NCI-H1105 treated with DMSO at 0.1 percent for 48 hours (cell line): ENCODE results near the gene SH3RF2.
A peak's percentile ranks its signal among the peaks of the same experiment; 100 is the strongest.

ENCODE experiments used
- DNase-seq: peaks from one replicate; lab custom pipeline; 2025; lab: John Stamatoyannopoulos, UW

SH3RF2 gene

DNA sequence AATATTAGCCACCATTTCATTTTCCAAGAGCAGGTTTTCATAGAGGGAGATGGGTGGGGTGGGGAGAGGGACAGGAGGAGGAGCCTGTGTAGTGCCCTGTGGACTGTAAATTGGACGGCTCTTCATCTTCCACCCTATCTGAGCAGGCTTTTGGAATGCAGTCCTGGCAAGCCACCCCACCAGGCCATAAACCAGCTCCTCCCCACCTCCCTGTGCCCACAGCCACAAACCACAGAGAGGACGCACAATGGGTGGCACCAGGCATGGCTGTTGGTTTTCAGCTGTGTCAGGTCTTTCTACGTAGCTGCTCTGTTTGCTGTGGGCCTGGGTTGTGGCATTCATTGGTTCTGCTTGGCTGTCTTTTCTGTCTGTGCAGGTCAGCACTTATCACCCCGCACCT, 111.0 kb downstream of the SH3RF2 start:
- no peak for DNase-seq

DNA sequence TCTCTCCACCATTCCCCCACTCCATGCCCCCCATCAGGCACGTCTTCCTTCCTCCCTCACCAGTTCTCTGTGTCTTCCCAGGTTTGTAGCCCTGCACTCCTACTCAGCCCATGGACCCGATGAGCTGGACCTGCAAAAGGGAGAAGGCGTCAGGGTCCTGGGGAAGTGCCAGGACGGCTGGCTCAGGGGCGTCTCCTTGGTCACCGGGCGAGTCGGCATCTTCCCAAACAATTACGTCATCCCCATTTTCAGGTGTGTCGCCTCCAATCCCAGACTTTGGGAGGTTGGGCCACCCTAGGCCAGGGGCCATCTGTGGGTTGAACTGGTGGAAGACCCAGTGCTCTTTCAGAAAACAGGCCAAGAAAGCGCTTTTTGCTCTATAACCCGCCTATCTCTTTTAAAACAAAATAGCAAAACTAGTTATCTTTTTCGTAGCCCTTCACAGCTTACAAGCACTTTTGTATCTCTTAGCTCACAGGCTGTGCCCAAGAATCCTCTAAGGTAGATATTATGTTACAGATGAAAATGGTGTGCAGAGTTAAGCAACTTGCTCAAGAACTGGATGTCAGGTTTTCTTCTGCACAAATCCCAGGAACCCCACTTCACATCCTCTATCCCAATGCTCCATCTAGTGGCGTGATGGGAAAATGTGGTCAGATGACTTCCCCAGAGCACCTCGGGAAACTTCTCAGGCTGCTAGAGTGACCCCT, 112.8 kb downstream of the SH3RF2 start:
- DNase-seq: peak; percentile 60

DNA sequence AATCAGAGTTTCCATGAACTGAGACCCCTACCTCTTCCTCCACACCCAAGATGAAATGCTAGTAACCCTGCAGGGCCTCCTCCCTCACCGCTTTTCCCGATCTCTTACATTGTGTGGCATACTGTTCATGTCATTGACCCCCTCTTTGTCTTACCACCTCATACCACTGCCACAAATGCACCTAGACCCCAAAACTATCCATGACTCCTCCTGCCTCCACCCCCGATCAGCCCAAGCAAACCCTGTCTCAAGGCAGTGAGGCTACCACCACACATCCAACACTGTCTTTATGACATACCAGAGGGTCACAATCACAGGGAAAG, 113.3 kb downstream of the SH3RF2 start:
- DNase-seq: no peak

DNA sequence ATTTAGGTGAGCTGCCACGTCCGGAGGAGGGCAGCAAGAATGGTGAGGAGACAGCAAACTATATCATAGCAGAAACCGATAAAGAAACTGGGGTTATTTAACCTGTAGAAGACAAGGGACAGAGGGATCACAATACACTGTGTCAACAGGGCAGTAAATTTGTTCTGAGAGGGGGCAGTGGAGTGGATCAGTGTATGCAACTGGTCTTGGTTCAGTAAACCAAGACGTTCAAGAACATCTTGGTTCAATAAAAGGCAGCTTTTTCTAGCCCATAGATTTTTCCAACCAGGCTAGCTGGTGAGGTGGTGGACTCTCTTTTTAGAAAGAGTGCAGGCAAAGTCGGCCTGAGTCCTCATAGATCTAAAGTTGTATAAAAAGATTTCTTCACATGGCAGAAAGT, 113.7 kb downstream of the SH3RF2 start:
- no peak for DNase-seq

DNA sequence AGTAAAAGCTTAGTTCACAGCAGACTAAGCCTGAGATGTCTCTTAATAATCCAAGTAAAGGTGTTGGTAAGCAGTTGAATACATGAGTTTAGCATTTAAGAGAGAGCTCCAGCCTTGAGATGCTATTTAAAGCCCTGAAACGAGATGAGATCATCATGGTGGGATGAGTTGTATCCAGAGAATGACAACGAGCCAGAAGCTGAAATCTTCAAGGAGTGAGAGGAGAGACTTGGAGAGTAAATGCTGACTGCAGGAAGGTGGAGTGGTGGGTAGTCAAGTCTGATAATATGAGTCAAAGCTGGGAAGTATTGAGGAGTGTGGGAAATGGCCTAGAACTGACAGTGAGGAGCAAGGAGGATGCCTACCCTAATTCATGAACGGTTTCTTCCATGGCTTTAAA, 115.3 kb downstream of the SH3RF2 start:
- DNase-seq: no peak

DNA sequence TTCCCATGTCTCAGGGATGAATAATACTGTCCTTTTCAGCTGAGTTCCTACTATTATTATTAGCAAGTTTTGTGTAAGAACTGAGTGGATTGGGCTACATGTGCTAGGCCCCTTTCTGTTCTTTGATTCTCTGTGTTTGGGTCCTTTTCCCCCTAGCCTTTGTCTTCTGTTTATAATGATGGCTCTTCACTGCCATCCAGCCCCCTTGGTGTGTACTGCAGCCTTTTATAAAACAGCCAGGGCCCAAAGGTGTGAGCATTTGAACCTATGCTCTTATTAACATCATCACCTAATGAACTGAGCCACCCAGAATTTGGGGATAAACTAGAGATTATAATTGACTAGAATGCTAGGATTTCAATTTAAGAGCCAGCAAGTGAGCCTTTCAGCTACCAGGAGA, 116.4 kb downstream of the SH3RF2 start:
- no peak for DNase-seq

DNA sequence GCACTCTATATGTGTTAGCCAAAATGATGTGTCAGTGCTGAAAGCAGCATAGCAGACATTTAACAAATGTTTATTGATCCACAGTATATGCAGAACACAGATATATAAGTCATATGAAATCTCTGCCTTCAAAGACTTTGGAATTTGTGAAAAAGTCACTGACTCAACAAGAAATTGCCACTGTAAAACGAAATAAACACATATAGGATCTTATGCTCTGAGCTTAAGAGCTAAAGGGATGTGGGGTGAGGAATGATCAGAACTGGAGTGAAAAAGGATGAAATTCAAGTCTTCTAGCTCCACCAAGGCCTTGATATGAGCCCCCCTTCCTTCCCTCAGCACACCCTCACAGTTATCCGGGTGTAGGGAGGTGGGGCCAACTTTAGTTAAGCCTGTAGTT, 119.1 kb downstream of the SH3RF2 start:
- DNase-seq: no peak

DNA sequence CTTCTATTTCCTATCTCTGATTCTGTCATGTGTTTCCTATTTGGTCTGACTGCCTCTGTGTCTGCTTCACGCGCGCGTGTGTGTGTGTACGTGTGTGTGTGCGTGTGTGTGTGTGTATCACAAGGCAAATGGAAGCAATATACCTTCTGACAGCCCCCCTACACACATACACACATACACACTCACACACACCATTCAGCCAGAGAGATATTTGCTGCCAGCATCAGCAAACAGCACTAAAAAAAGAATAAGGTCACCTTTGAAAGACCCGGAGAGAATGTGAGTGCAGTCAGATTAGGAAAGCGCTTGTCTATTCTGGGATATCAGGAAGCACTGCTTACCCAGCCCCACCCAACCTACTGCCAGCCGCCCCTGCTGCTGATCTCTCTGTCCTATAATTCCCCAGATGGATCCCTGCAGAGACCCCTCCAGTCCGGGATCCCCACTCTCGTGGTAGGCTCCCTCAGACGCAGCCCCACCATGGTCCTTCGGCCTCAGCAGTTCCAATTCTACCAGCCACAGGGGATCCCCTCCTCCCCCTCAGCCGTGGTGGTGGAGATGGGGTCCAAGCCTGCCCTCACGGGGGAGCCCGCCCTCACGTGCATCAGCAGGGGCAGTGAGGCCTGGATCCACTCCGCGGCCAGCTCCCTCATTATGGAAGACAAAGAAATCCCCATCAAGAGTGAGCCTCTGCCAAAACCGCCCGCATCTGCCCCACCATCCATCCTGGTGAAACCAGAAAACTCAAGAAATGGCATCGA, 123.3 kb downstream of the SH3RF2 start:
- no peak for DNase-seq

DNA sequence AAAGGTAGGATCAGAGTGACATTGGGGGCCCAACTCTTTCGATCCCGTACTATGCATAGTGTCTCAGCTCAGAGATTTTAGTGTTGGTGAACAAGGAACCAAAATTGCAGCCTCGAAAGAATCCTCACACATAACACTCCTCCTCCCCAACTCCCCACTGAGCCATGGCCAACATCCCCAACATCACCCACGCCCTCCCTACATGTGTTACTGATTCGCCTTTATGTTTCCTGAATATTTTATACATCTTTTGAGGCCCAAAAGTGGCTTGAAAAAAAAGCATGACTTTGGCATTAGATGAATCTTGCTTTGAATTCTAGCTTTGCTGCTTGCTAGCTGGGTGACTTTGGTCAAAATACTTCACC, 123.8 kb downstream of the SH3RF2 start:
- DNase-seq: no peak

DNA sequence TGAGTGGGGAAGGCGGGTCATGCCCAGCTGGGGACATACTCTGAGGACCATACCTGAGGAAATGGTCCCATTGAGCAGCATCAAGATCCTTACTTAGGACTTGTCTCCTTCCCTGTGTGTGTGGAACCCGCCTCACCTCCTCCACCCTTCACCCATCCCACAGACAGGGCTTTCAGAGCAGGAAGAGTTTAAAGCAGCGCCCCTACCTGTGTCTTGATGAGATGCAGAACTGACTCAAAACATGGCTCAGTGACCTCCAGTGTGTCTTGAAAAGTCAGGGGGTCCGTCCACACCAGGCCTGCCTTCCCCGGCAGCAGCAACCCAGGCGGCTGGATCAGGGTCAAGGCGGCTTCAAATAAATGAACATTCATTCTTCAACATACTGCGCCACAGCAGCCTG, 130.6 kb downstream of the SH3RF2 start:
- DNase-seq: no peak

DNA sequence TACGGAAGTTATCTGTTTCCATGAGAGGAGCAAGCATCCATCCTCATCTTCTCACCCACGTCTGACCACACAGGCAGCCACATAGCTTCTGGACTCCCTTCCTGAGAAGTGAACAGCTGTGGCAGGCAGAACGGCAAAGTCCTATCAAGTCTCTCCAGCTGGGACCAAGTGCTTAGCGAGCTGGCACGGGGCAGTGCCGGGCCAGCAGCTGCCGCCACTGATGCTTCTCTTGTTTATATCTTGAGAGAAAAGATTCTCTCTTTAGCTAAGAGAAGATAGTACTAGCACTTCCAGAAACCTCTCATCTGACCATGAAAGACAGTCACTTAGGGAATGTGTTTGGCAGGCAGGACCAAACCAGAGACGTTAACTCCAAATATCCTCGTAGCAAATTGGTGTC, 131.8 kb downstream of the SH3RF2 start:
- no peak for DNase-seq

DNA sequence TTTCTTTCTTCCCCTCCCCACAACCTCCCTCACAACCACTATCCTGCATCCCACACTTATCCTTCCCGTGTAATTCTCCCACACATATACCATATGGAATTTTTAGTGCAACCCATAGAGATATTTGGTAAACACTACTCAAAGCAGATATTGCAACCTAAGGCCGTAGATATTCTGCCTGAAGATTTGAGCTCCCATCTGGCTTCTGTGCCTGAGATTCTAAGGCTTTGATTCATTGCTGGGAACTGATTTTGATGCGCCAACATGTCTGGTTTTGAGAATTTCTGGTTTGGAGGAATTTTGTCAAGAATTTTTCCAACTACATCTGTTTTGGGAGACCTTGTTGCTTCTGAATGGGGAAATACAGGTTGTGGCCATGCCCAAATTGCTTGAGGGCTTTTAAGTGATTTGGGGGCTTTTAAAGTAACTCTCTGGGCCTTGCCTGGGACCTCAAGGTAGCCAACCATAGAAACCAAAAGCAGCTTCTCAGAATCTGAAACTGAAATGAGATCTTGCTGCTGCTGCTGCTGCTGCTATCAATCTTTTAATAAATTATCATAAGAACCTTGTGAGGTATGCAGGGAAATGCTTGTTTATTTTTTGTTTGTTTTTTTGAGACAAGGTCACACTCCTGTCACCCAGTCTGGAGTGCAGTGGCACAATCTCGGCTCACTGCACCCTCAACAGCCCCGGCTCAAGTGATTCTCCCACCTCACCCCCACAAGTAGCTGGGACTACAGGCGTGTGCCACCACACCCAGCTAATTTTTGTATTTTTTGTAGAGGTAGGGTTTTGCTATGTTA, 132.8 kb downstream of the SH3RF2 start:
- DNase-seq: no peak

DNA sequence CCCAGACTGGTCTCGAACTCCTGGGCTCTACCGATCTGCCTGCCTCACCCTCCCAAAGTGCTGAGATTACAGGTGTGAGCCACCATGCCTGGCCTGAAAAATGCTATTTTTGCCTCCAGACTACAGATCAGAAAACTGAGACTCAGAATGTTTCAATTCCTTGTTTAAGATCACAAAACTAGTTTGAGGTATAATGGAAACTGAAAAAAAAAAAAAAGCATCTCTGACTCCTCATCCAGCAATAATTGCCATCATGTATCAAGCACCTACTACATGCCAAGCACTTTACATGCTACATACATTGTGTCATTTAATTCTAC, 133.4 kb downstream of the SH3RF2 start:
- DNase-seq: no peak

DNA sequence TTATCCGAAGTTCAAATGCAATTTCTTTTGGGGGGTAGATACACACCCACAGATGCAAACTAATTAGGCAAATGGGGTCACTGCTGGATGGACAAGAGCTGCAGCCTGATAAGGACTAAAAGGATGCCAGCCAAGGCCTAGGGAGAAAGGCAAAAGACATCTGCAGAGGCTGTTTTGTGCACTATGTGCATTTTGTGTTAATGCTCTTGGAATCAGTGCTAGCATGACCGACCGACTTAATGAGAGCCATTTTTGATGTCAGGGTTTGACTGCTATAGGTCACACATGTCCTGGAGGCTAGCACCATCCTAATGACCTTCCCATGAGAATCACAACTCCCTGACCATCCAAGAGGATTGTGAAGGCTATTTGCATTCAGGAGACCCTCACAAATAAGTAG, 134.4 kb downstream of the SH3RF2 start:
- no peak for DNase-seq

DNA sequence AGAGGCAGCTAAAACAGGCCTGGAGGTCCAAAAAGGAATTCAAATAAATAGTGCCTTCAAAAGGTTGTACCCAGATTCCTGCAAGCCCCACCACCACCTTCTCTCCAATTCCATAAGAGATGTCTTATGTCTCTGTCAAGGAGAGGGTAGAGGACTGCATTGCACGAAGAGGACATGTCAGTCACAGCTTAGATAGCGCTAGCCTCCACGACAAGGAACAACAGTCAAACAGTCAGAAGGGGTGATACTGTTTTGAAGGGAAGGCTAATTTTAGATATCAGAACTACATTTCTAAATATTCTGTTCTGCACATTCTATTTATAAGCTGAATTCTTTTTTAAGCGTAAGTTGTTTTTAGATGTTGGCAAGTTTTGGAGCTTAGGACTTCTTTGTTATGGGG, 134.8 kb downstream of the SH3RF2 start:
- no peak for DNase-seq

DNA sequence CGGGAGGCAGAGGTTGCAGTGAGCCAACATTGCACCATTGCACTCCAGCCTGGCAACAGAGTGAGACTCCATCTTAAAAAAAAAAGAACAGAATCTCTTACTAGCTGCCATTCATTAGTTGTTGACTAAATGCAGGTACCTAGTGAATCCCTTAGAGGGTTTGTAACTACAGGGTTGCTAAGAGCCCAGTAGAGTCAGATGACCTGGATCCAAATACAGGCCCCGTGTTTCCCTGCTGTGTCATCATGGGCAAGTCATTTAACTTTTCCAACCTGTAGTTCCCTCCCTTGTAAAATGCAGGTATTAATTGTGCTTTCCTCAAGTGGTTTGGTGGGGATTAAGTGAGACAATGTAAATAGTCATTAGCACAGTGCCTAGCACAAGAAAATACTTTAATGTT, 136.2 kb downstream of the SH3RF2 start:
- no peak for DNase-seq

DNA sequence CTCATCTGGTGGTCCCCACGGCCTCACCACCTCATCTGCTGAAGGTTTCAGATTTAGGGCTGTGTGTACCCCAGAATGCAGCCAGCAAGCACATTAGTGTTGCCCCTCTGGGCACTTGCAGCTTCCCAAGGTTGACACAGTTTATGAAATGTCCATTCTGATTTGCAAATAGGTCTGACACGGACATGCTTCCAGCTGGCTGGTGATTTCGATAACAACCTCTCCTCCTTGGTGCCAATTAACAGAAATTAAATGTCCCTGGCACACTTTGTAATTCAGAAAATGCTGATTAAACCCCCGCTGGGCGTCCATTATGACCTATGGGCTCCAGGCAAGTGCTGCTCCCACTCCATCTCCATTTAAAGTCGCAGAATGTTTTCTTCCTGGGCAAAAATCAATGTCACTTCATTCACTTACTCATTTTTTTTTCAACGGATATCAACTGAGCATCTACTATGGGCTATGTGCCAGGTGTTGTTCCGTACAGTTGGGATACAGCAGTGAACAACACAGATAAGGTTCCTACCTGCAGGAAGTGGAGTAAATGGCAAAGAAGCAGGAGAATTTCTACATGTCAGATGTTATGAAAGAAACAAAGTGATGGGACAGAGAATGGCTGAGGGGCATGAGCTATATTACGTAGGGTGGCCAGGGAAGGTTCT, 137.0 kb downstream of the SH3RF2 start:
- no peak for DNase-seq

DNA sequence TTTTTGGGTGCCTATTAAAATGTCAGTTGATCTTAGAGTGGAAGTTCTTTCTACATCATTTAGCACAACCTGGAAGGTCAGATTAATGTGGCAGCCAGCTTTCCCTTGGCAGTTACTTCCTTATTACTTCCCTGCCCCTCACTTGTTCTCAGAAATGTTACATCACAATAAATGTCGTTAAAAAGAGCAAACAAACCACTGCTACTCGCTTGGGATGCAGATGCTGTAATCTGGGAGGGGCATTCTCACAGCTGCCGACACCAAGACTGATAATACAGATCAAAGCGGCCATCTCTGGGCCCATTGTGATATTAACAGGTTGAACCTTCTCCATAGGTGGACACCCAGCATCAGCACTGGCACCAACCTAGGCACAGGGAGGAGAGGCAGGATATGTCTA, 139.7 kb downstream of the SH3RF2 start:
- DNase-seq: no peak

DNA sequence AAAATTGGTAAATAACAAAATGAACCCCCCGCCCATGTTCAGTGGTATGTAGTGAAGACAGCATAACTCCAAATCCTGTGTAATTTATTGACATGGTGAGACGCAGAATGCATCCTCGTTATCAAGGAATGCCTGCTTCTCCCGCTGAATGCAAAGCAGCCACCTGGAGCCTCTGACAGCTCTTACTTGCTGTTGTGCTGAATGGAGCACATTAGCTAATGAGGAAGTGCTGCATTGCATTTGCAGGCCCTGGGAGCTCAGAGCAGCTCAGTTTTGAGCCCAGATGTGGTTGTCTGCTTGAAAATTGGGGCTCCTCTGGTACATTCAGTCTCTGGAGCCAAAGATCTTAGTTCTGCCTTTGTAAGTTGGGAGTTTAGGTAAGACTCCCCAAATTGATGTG, 140.1 kb downstream of the SH3RF2 start:
- no peak for DNase-seq

DNA sequence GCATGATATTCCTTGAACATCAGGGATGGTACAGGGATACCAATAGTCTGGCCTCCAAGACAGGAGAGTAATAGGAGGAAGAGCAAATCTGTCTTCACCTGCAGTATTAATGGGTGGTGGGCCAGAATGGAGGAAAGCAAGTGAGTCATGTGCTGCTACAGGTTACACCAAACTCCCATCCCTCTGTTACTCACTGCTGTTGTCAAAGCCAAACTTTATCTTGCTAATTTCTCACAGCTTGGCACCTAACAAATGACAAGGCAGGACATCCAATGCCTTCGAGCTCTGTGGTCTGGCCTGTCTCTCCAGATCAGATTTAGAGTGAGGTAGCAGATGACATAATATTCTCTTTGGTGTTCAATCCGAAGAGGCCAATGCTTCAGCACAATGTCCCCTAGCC, 142.2 kb downstream of the SH3RF2 start:
- no peak for DNase-seq

DNA sequence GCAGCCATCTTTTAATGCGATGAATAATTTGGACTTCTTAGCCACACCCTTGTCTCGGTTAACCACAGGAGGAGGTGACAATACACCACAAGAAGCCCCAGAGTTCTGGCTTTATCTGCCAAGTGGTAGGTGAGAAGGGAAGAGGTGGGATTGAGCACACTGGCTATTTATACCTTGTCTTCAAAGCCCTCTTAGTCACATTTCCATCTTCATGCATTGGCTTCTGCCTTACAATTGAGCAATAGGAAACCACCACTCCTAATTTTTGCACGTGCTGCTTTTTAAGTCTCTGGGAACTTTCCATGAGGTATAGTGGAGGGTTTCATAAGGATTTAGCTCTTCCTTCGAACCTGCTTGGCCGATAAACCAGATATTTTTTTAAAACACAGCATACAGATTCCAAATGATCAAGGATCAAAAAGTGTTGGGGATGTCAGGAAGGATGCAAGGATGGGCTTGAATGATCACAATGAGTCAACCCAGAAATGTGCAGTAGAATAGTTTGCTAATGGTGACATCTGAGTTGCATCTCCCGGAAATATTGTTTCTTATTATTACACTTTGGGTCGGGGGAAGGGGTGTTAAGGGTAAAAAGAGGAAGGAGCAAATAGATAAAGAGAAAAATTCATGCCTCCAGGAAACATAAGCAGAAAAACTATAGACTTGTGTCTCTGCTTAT, 143.5 kb downstream of the SH3RF2 start:
- DNase-seq: no peak

DNA sequence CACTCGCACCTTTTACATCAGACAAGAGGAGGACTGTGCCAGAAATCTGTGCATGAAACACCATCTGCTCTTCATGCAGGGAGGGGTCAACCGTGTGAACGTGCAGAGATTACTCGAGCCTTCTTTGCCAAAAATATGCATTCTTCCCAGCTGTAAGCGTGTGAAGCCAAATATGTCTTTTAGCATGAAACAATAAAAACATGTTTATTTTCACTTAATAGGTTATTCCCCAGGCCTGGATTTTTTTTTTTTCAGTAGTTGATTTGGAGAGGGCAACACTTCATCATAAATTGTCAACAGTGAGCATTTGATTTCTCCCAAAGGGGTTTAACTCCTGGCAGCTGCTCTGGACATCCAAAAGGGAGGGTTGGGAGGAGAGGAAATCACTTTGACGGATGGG, 145.2 kb downstream of the SH3RF2 start:
- DNase-seq: no peak
